ENCODE results near the gene KCNS1. TPM values are rescaled to one million over a fixed set of nuclear protein-coding genes. Genes with fewer than 3 reads are reported as not detected.

KCNS1 gene
- total RNA-seq, 1 experiment from 2014 or later: 0.98 TPM

DNA sequence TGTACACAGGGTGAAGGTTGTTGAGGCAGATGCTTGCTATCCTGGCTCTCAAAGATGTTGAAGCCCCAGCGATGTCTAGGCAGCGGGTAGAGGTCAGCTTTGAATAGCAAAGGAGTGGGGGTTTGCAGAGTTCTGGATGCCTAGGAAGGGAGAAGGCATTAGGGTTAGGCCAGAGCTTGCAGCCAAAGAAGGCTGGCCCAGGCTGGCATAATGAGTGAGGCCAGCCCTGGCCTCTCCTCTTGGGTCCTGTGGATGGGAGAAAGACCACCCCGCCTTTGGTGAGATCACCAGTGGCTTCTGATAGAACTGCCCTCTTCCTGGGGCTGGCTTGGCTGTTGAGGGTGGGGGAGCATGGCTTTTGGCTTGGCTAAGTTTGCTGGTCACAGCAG lies 14.5 kb upstream of the KCNS1 start:
- Histone ChIP-seq H3K4me1 (ENCODE audit: insufficient read depth, low read length) (no peaks in the 10 kb centered on the region), H2BK5ac (ENCODE audit: insufficient read length, low read length) (no peak overlapping the region), H3K79me1 (ENCODE audit: insufficient read depth, low read depth, low read length, poor library complexity, severe bottlenecking) (no peaks in the 10 kb centered on the region), H3T11ph (ENCODE audit: low read length) (no peak overlapping the region), H4K8ac (replicated peaks; ENCODE audit: insufficient read length, low read depth, low read length) (no peak overlapping the region), H2AFZ (ENCODE audit: low read length) (no peak overlapping the region), H3K9ac (ENCODE audit: extremely low read depth, insufficient read length, low read length) (no peak overlapping the region), H3K23me2 (ENCODE audit: insufficient read length, low read depth, low read length, poor library complexity, severe bottlenecking) (no peaks in the 10 kb centered on the region), H3K27ac (ENCODE audit: insufficient read length, low read depth, low read length) (no peak overlapping the region), H3K9me3 (ENCODE audit: control insufficient read depth, low read depth, low read length) (no peaks in the 10 kb centered on the region), H3K23ac (ENCODE audit: insufficient read length, low read depth, low read length) (no peak overlapping the region), H3K4ac (ENCODE audit: low read depth, low read length) (no peak overlapping the region), H3K27me3 (ENCODE audit: insufficient read depth, low read length) (no peaks in the 10 kb centered on the region), H2AK5ac (ENCODE audit: insufficient read length, low read length) (no peak overlapping the region), H2BK120ac (ENCODE audit: low read depth, low read length, poor library complexity, severe bottlenecking) (no peak overlapping the region), H3K4me2 (ENCODE audit: insufficient read depth, insufficient read length, low read length) (no peak overlapping the region), H4K91ac (ENCODE audit: insufficient read length, low read depth, low read length) (no peak overlapping the region), H2BK20ac (ENCODE audit: low read depth, low read length, poor library complexity, severe bottlenecking) (no peak overlapping the region), H3K14ac (ENCODE audit: insufficient read depth, low read length) (no peak overlapping the region), H2BK15ac (ENCODE audit: low read depth, low read length) (no peak overlapping the region), H2BK12ac (ENCODE audit: insufficient read length, low read depth, low read length) (no peak overlapping the region), H4K5ac (ENCODE audit: insufficient read length, low read depth, low read length) (no peak overlapping the region), H3K79me2 (ENCODE audit: insufficient read depth, low read length) (no peaks in the 10 kb centered on the region), H3K56ac (ENCODE audit: insufficient read length, low read depth, low read length) (no peak overlapping the region), H4K20me1 (ENCODE audit: control insufficient read depth, insufficient read depth, insufficient read length) (no peaks in the 10 kb centered on the region), H3K18ac (ENCODE audit: insufficient read length, low read depth, low read length) (no peak overlapping the region)
- no CpG with 5 or more reads among the region's 3 CpGs for WGBS (ENCODE audit: extremely low coverage, insufficient read length, low lambda C conversion rate)
- no peak overlapping the region for H3K4me3 Mint-ChIP-seq
- peaks cover 7% of the 10 kb centered on the region for H3K27me3 Mint-ChIP-seq (ENCODE audit: low read depth)
- H3K9me3 Mint-ChIP-seq: no peaks in the 10 kb centered on the region
- peaks cover 9 to 16% of the 10 kb centered on the region in 2 experiments for H3K4me1 Mint-ChIP-seq
- H3K36me3 Mint-ChIP-seq (ENCODE audit: insufficient read depth in 1 of 3, low read depth in 3 of 3): no peaks in the 10 kb centered on the region
- no peak overlapping the region for H3K27ac Mint-ChIP-seq
- TF ChIP-seq, protein P1, sequence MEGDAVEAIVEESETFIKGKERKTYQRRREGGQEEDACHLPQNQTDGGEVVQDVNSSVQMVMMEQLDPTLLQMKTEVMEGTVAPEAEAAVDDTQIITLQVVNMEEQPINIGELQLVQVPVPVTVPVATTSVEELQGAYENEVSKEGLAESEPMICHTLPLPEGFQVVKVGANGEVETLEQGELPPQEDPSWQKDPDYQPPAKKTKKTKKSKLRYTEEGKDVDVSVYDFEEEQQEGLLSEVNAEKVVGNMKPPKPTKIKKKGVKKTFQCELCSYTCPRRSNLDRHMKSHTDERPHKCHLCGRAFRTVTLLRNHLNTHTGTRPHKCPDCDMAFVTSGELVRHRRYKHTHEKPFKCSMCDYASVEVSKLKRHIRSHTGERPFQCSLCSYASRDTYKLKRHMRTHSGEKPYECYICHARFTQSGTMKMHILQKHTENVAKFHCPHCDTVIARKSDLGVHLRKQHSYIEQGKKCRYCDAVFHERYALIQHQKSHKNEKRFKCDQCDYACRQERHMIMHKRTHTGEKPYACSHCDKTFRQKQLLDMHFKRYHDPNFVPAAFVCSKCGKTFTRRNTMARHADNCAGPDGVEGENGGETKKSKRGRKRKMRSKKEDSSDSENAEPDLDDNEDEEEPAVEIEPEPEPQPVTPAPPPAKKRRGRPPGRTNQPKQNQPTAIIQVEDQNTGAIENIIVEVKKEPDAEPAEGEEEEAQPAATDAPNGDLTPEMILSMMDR (conservative IDR thresholded peaks at IDR 0.05): no peak
- DNase-seq: no peak
